ENCODE data around the gene COL9A3. TPM values are rescaled to one million over a fixed set of nuclear protein-coding genes. Genes with fewer than 3 reads are reported as not detected.

The COL9A3 gene
- polyA plus RNA-seq, 1 experiment = 0.98 TPM

DNA sequence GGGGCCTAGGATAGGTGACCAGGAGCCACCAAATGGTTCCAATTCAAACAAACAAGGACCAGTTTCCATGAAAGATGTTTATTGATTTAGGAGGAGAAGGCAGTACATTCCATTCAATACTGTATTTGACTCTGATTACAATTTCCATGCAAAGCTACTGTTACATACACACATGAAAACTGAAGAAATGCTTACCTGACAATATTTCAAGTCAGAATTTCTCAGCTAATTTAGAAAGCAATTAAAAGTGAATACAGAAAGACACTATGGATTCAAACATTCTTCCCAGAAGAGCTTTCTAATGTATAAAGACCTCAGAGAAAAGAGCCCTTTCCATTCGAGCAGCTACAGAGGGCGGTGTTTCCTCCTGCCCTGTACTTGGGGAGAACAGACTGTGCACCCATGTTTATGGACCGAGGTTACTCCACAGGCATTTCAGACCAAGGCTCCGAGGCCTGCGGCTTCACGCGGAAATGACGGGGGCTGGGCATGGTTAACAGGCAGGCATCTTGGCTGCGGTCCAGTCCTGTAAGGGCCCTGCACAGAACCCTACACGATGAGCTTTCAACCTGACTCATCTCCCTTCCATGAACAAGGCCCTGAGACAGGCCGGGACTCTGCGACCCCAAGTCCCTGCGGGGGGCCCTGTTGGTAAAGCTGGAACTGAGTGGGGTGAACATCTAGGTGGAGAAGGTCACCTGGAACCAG is 70.5 kb downstream of the COL9A3 start:
- TF ChIP-seq CTCF (IDR thresholded peaks at IDR 0.05; ENCODE audit: low read depth, low read length) = peak; percentile 27; the same call in 1 of the 2 replicates
- ChIA-PET POLR2A (interaction anchor here (1.0 to 1.4 kb wide), 4 partner anchors 10 to 50 kb away, joined by 3 to 6 read pairs (median 5); partner anchors contain the start of gene GID8), CTCF (interaction anchor here (0.7 to 7.1 kb wide), 7 partner anchors 9 to 79 kb away, joined by 3 to 40 read pairs (median 4); no protein-coding TSS in a partner anchor)
- peak overlapping the region; percentile 78 for H3K27ac ChIP-seq (ENCODE audit: low read depth, low read length)
- peak; percentile 82 for DNase-seq (ENCODE audit: low read depth, low spot score)
- H3K4me3 ChIP-seq (ENCODE audit: low read depth, low read length) = no peak overlapping the region
- no peaks in the 10 kb centered on the region for H3K27me3 ChIP-seq (ENCODE audit: control insufficient read depth, insufficient read depth, low read length)
- H3K9me3 ChIP-seq (ENCODE audit: control insufficient read depth, insufficient read depth, low read length) = no peaks in the 10 kb centered on the region; the same call in 1 of the 2 replicates

DNA sequence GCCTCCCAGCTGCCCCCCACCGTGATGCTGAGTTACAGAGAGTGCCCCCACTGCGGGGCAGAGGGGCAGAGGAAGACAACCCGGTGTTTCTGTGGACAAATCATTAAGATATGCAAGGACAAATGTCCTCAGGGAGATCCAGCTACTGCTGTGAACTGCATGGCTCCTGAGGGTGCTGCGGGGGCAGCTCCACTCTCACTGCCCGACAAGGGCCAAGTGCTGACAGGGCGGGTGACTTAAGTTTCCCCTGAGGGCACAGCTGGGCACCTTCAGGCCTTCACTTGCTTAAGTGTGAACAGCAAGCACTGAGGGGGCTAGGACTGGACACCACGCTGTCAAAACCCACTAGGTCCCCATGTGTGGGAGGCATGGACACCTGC is 71.0 kb downstream of the COL9A3 start:
- no peak for DNase-seq (ENCODE audit: low read depth, low spot score)
- peak overlapping the region; percentile 78 for H3K27ac ChIP-seq (ENCODE audit: low read depth, low read length)
- H3K4me3 ChIP-seq (ENCODE audit: low read depth, low read length) = no peak overlapping the region
- no peak for TF ChIP-seq CTCF (IDR thresholded peaks at IDR 0.05; ENCODE audit: low read depth, low read length)
- ChIA-PET POLR2A (interaction anchor here (1.0 to 1.4 kb wide), 4 partner anchors 10 to 50 kb away, joined by 3 to 6 read pairs (median 5); partner anchors contain the start of gene GID8), CTCF (interaction anchor here (0.7 to 7.1 kb wide), 4 partner anchors 12 to 72 kb away, joined by 3 to 40 read pairs (median 6); no protein-coding TSS in a partner anchor)
- H3K9me3 ChIP-seq (ENCODE audit: control insufficient read depth, insufficient read depth, low read length) = no peaks in the 10 kb centered on the region; the same call in 1 of the 2 replicates
- H3K27me3 ChIP-seq (ENCODE audit: control insufficient read depth, insufficient read depth, low read length) = no peaks in the 10 kb centered on the region

DNA sequence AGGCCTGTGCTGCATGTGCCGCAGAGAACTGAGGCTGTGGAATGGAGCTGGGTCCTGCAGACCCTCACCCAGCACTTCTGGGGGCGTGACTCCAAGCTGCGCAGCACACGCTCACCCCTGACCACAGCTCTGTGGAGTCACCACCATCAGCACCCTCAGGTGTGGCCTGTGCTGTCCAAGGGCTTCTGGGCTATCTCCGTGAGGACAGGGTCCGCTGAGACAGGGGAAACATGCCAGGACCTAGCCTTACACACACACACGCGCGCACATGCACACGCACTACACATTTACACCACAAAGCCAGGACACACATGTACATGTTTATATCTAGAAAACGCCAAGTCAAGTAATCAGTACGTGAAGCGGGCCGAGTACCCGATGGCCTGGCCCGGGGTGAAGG is 71.6 kb downstream of the COL9A3 start:
- TF ChIP-seq CTCF (IDR thresholded peaks at IDR 0.05; ENCODE audit: low read depth, low read length) = no peak
- POLR2A ChIA-PET = interaction anchor here (1.1 to 1.4 kb wide), 2 partner anchors 9 to 12 kb away, joined by 3 to 6 read pairs; no protein-coding TSS in a partner anchor
- no peaks in the 10 kb centered on the region for H3K27me3 ChIP-seq (ENCODE audit: control insufficient read depth, insufficient read depth, low read length)
- H3K4me3 ChIP-seq (ENCODE audit: low read depth, low read length) = no peak overlapping the region
- H3K27ac ChIP-seq (ENCODE audit: low read depth, low read length) = peak overlapping the region; percentile 78
- CTCF ChIA-PET = interaction anchor here (7.1 kb wide), 1 partner anchor 11 kb away, joined by 40 read pairs; no protein-coding TSS in a partner anchor
- no peaks in the 10 kb centered on the region; the same call in 1 of the 2 replicates for H3K9me3 ChIP-seq (ENCODE audit: control insufficient read depth, insufficient read depth, low read length)
- no peak for DNase-seq (ENCODE audit: low read depth, low spot score)

GRCh38 chr20:62888910-62889309 is 72.1 kb downstream of the COL9A3 start:
- H3K9me3 ChIP-seq (ENCODE audit: control insufficient read depth, insufficient read depth, low read length) = no peaks in the 10 kb centered on the region; the same call in 1 of the 2 replicates
- DNase-seq (ENCODE audit: low read depth, low spot score) = no peak
- H3K4me3 ChIP-seq (ENCODE audit: low read depth, low read length) = no peak overlapping the region
- TF ChIP-seq CTCF (IDR thresholded peaks at IDR 0.05; ENCODE audit: low read depth, low read length) = no peak
- H3K27ac ChIP-seq (ENCODE audit: low read depth, low read length) = no peak overlapping the region
- ChIA-PET CTCF (interaction anchor here (7.1 kb wide), 1 partner anchor 11 kb away, joined by 40 read pairs; no protein-coding TSS in a partner anchor), POLR2A (no interaction called here)
- no peaks in the 10 kb centered on the region for H3K27me3 ChIP-seq (ENCODE audit: control insufficient read depth, insufficient read depth, low read length)

GRCh38 chr20:62889411-62889810 is 72.6 kb downstream of the COL9A3 start:
- Histone ChIP-seq H3K27me3 (ENCODE audit: control insufficient read depth, insufficient read depth, low read length) (no peaks in the 10 kb centered on the region), H3K4me3 (ENCODE audit: low read depth, low read length) (no peak overlapping the region), H3K9me3 (ENCODE audit: control insufficient read depth, insufficient read depth, low read length) (no peaks in the 10 kb centered on the region; the same call in 1 of the 2 replicates), H3K27ac (ENCODE audit: low read depth, low read length) (no peak overlapping the region)
- ChIA-PET POLR2A (no interaction called here), CTCF (interaction anchor here (1.1 to 7.1 kb wide), 2 partner anchors 10 to 14 kb away, joined by 4 to 40 read pairs; no protein-coding TSS in a partner anchor)
- no peak for TF ChIP-seq CTCF (IDR thresholded peaks at IDR 0.05; ENCODE audit: low read depth, low read length)
- no peak for DNase-seq (ENCODE audit: low read depth, low spot score)
